ENCODE data around the gene MNT.
A peak's percentile ranks its signal among the peaks of the same experiment; 100 is the strongest.

The MNT gene

GRCh38 chr17:2406271-2406902 lies 5.5 kb upstream of the MNT start:
- H3K9ac ChIP-seq (ENCODE audit: insufficient read length, low read depth), result no peak overlapping the region
- H3K4me3 ChIP-seq (ENCODE audit: insufficient read length, low read depth), result no peak overlapping the region
- no peaks in the 10 kb centered on the region for H3K9me3 ChIP-seq (ENCODE audit: insufficient read depth, low read length)
- H3K4me1 ChIP-seq (ENCODE audit: insufficient read depth, insufficient read length), result peaks cover 13% of the 10 kb centered on the region
- TF ChIP-seq ZNF274 (IDR thresholded peaks at IDR 0.05; ENCODE audit: low read depth, low read length), result no peak
- TF ChIP-seq SUZ12 (IDR thresholded peaks at IDR 0.05; ENCODE audit: extremely low read depth, insufficient read depth, insufficient read length), result no peak
- no peak for TF ChIP-seq YY1 (IDR thresholded peaks at IDR 0.05; ENCODE audit: insufficient read depth, insufficient read length)
- no peak for DNase-seq (ENCODE audit: low read depth, low spot score)
- H3K27me3 ChIP-seq (ENCODE audit: insufficient read depth, insufficient read length), result no peaks in the 10 kb centered on the region
- peaks cover 15% of the 10 kb centered on the region for H3K36me3 ChIP-seq (ENCODE audit: insufficient read depth, insufficient read length, low read length)

GRCh38 chr17:2405247-2405926 lies 4.5 kb upstream of the MNT start:
- TF ChIP-seq YY1 (IDR thresholded peaks at IDR 0.05; ENCODE audit: insufficient read depth, insufficient read length) (no peak), ZNF274 (IDR thresholded peaks at IDR 0.05; ENCODE audit: low read depth, low read length) (no peak), SUZ12 (IDR thresholded peaks at IDR 0.05; ENCODE audit: extremely low read depth, insufficient read depth, insufficient read length) (no peak)
- no peak overlapping the region for H3K9ac ChIP-seq (ENCODE audit: insufficient read length, low read depth)
- no peaks in the 10 kb centered on the region for H3K9me3 ChIP-seq (ENCODE audit: insufficient read depth, low read length)
- no peak overlapping the region for H3K4me3 ChIP-seq (ENCODE audit: insufficient read length, low read depth)
- no peak for DNase-seq (ENCODE audit: low read depth, low spot score)
- H3K36me3 ChIP-seq (ENCODE audit: insufficient read depth, insufficient read length, low read length), result peaks cover 8% of the 10 kb centered on the region
- H3K4me1 ChIP-seq (ENCODE audit: insufficient read depth, insufficient read length), result peaks cover 13% of the 10 kb centered on the region
- no peaks in the 10 kb centered on the region for H3K27me3 ChIP-seq (ENCODE audit: insufficient read depth, insufficient read length)

- H3K27me3 ChIP-seq (ENCODE audit: insufficient read depth, insufficient read length), result no peaks in the 10 kb centered on the region
- H3K9me3 ChIP-seq (ENCODE audit: insufficient read depth, low read length), result no peaks in the 10 kb centered on the region
- H3K4me1 ChIP-seq (ENCODE audit: insufficient read depth, insufficient read length), result peaks cover 20% of the 10 kb centered on the region
- H3K4me3 ChIP-seq (ENCODE audit: insufficient read length, low read depth), result no peak overlapping the region
- TF ChIP-seq YY1 (IDR thresholded peaks at IDR 0.05; ENCODE audit: insufficient read depth, insufficient read length) (no peak), SUZ12 (IDR thresholded peaks at IDR 0.05; ENCODE audit: extremely low read depth, insufficient read depth, insufficient read length) (no peak), ZNF274 (IDR thresholded peaks at IDR 0.05; ENCODE audit: low read depth, low read length) (no peak)
- H3K9ac ChIP-seq (ENCODE audit: insufficient read length, low read depth), result peak overlapping the region; percentile 32
- DNase-seq (ENCODE audit: low read depth, low spot score), result no peak
- H3K36me3 ChIP-seq (ENCODE audit: insufficient read depth, insufficient read length, low read length), result peaks cover 8% of the 10 kb centered on the region
Observed at GRCh38 chr17:2403044-2403443, 2.2 kb upstream of the MNT start.

GRCh38 chr17:2402544-2402943 lies 1.7 kb upstream of the MNT start:
- Histone ChIP-seq H3K4me3 (ENCODE audit: insufficient read length, low read depth) (no peak overlapping the region), H3K27me3 (ENCODE audit: insufficient read depth, insufficient read length) (no peaks in the 10 kb centered on the region), H3K9me3 (ENCODE audit: insufficient read depth, low read length) (no peaks in the 10 kb centered on the region), H3K36me3 (ENCODE audit: insufficient read depth, insufficient read length, low read length) (peaks cover 7% of the 10 kb centered on the region), H3K4me1 (ENCODE audit: insufficient read depth, insufficient read length) (peaks cover 25% of the 10 kb centered on the region), H3K9ac (ENCODE audit: insufficient read length, low read depth) (peak overlapping the region; percentile 82)
- TF ChIP-seq YY1 (IDR thresholded peaks at IDR 0.05; ENCODE audit: insufficient read depth, insufficient read length), result no peak
- no peak for TF ChIP-seq SUZ12 (IDR thresholded peaks at IDR 0.05; ENCODE audit: extremely low read depth, insufficient read depth, insufficient read length)
- no peak for TF ChIP-seq ZNF274 (IDR thresholded peaks at IDR 0.05; ENCODE audit: low read depth, low read length)
- no peak for DNase-seq (ENCODE audit: low read depth, low spot score)

- no peaks in the 10 kb centered on the region for H3K9me3 ChIP-seq (ENCODE audit: insufficient read depth, low read length)
- H3K27me3 ChIP-seq (ENCODE audit: insufficient read depth, insufficient read length), result no peaks in the 10 kb centered on the region
- DNase-seq (ENCODE audit: low read depth, low spot score), result peak; percentile 94
- H3K4me3 ChIP-seq (ENCODE audit: insufficient read length, low read depth), result peak overlapping the region; percentile 36
- peaks cover 5% of the 10 kb centered on the region for H3K36me3 ChIP-seq (ENCODE audit: insufficient read depth, insufficient read length, low read length)
- peaks cover 25% of the 10 kb centered on the region for H3K4me1 ChIP-seq (ENCODE audit: insufficient read depth, insufficient read length)
- H3K9ac ChIP-seq (ENCODE audit: insufficient read length, low read depth), result peak overlapping the region; percentile 61
- TF ChIP-seq SUZ12 (IDR thresholded peaks at IDR 0.05; ENCODE audit: extremely low read depth, insufficient read depth, insufficient read length) (no peak), ZNF274 (IDR thresholded peaks at IDR 0.05; ENCODE audit: low read depth, low read length) (no peak), YY1 (IDR thresholded peaks at IDR 0.05; ENCODE audit: insufficient read depth, insufficient read length) (no peak)
Observed at GRCh38 chr17:2401426-2402221, 764 bp upstream of the MNT start.

- no peaks in the 10 kb centered on the region for H3K36me3 ChIP-seq (ENCODE audit: insufficient read depth, insufficient read length, low read length)
- no peaks in the 10 kb centered on the region for H3K27me3 ChIP-seq (ENCODE audit: insufficient read depth, insufficient read length)
- TF ChIP-seq SUZ12 (IDR thresholded peaks at IDR 0.05; ENCODE audit: extremely low read depth, insufficient read depth, insufficient read length), result no peak
- TF ChIP-seq ZNF274 (IDR thresholded peaks at IDR 0.05; ENCODE audit: low read depth, low read length), result no peak
- TF ChIP-seq YY1 (IDR thresholded peaks at IDR 0.05; ENCODE audit: insufficient read depth, insufficient read length), result no peak
- H3K9me3 ChIP-seq (ENCODE audit: insufficient read depth, low read length), result no peaks in the 10 kb centered on the region
- no peak for DNase-seq (ENCODE audit: low read depth, low spot score)
- peaks cover 35% of the 10 kb centered on the region for H3K4me1 ChIP-seq (ENCODE audit: insufficient read depth, insufficient read length)
- H3K4me3 ChIP-seq (ENCODE audit: insufficient read length, low read depth), result peak overlapping the region; percentile 86
- peak overlapping the region; percentile 84 for H3K9ac ChIP-seq (ENCODE audit: insufficient read length, low read depth)
Observed at GRCh38 chr17:2400474-2400866, 390 bp downstream of the MNT start.

Data from NT2/D1 (cell line).